Endothelial cell of umbilical vein (primary cell): ENCODE measurements around the gene DIMT1. TPM values are rescaled to one million over a fixed set of nuclear protein-coding genes. Genes with fewer than 3 reads are reported as not detected.

Experiments used
- BruUV-seq: library from RNA; stranded (reverse); fragments of 400-500 nt; replicated peaks from 2 replicates; lab custom pipeline; 2021; lab: Mats Ljungman, UMichigan
- CTCF ChIA-PET: fragments of 300-600, 350-600 bp; sonication (Branson Sonifier 250); formaldehyde crosslinking; loops from one replicate; lab custom pipeline; 2021; ENCODE audit warnings: antibody characterized with exemption, inconsistent platforms; lab: Charles Lee
- POLR2A ChIA-PET: fragments of 300-600, 350-600 bp; sonication (Branson Sonifier 250); formaldehyde crosslinking; loops from one replicate; lab custom pipeline; 2021; ENCODE audit warnings: antibody characterized with exemption, inconsistent platforms; lab: Charles Lee
- DNase-seq: peaks from one replicate; pipeline ENCODE4 v3.0.0-alpha.2; 2011; ENCODE audit warnings: low read depth, low spot score
- FAIRE-seq: peaks from 2 replicates; lab custom pipeline; 2011; peaks lifted over from hg19 to GRCh38; lab: Jason Lieb, UNC
- H2AFZ ChIP-seq: 2 replicates; pipeline ENCODE4 v1.6.0; 2012; ENCODE audit warnings: low read depth, low read length, control low read depth, inconsistent platforms
- H3K27ac ChIP-seq: 2 replicates; pipeline ENCODE4 v1.5.1; 2011; ENCODE audit warnings: low read depth, mild to moderate bottlenecking, control low read depth, low read length, moderate library complexity; ENCODE audit not compliant: insufficient read depth
- H3K27me3 ChIP-seq, 2 experiments: 2 replicates each; pipeline versions ENCODE4 v1.6.0 to v1.6.1; 2011; ENCODE audit warnings: low read length in 2 of 2, mixed read lengths in 1 of 2; ENCODE audit not compliant: control insufficient read depth in 2 of 2, insufficient read depth in 2 of 2
- H3K36me3 ChIP-seq, 2 experiments: 2 replicates in 1 of 2; 3 replicates in 1 of 2; pipeline ENCODE4 v1.5.1; 2011; ENCODE audit warnings: low read length in 2 of 2, mild to moderate bottlenecking in 1 of 2, moderate library complexity in 1 of 2; ENCODE audit not compliant: control insufficient read depth in 2 of 2, insufficient read depth in 2 of 2; ENCODE audit errors: extremely low read depth in 1 of 2
- H3K4me1 ChIP-seq: 3 replicates; pipeline ENCODE4 v1.5.1; 2011; ENCODE audit warnings: mild to moderate bottlenecking, low read length; ENCODE audit not compliant: control insufficient read depth, insufficient read depth; ENCODE audit errors: extremely low read depth
- H3K4me2 ChIP-seq: 2 replicates; pipeline ENCODE4 v1.6.1; 2011; ENCODE audit warnings: low read length, control low read depth, mixed read lengths; ENCODE audit not compliant: insufficient read depth
- H3K4me3 ChIP-seq, 3 experiments: fragments of 200-600 bp in 1 of 3; sonication (generic), shearing (Covaris generic) in 1 of 3; replicated peaks in 1 of 3; 2 replicates each; pipeline ENCODE4 v1.5.1; 2011 to 2016; ENCODE audit warnings: control low read depth in 3 of 3, low read length in 3 of 3, mild to moderate bottlenecking in 2 of 3, inconsistent platforms in 1 of 3, low read depth in 1 of 3, moderate library complexity in 1 of 3; ENCODE audit not compliant: insufficient read depth in 1 of 3
- H3K79me2 ChIP-seq: 2 replicates; pipeline ENCODE4 v1.6.0; 2012; ENCODE audit warnings: low read length, inconsistent platforms; ENCODE audit not compliant: control insufficient read depth, insufficient read depth
- H3K9ac ChIP-seq: replicated peaks from 2 replicates; pipeline ENCODE3; 2011; ENCODE audit warnings: low read length, control low read depth; ENCODE audit not compliant: insufficient read depth; ENCODE audit errors: extremely low read depth
- H3K9me1 ChIP-seq: replicated peaks from 3 replicates; pipeline ENCODE4 v1.6.0; 2011; ENCODE audit warnings: mild to moderate bottlenecking, low read length; ENCODE audit not compliant: control insufficient read depth, insufficient read depth; ENCODE audit errors: extremely low read depth
- H3K9me3 ChIP-seq: replicated peaks from 2 replicates; pipeline ENCODE4 v1.5.1; 2012; ENCODE audit warnings: low read length, inconsistent platforms; ENCODE audit not compliant: control insufficient read depth, insufficient read depth
- H4K20me1 ChIP-seq: replicated peaks from 2 replicates; pipeline ENCODE3; 2011; ENCODE audit warnings: mild to moderate bottlenecking, low read length; ENCODE audit not compliant: control insufficient read depth, insufficient read depth; ENCODE audit errors: extremely low read depth
- EZH2 ChIP-seq: IDR thresholded peaks from 2 replicates; pipeline ENCODE4 v1.6.1; 2012; ENCODE audit warnings: borderline replicate concordance, low read depth, mild to moderate bottlenecking, moderate library complexity, low read length, inconsistent platforms; ENCODE audit not compliant: severe bottlenecking
- FOS ChIP-seq: IDR thresholded peaks from 2 replicates; pipeline ENCODE4 v1.6.1; 2011; ENCODE audit warnings: mild to moderate bottlenecking, low read length, moderate library complexity, borderline replicate concordance; ENCODE audit not compliant: insufficient read depth
- GATA2 ChIP-seq: IDR thresholded peaks from 2 replicates; pipeline ENCODE4 v1.7.0; 2011; ENCODE audit warnings: low read depth, mild to moderate bottlenecking, moderate library complexity, mixed read lengths, low read length; ENCODE audit not compliant: insufficient read length, insufficient read depth
- JUN ChIP-seq: IDR thresholded peaks from 2 replicates; pipeline ENCODE4 v1.6.1; 2011; ENCODE audit warnings: borderline replicate concordance, low read depth; ENCODE audit not compliant: insufficient read length, insufficient read depth
- MAX ChIP-seq: IDR thresholded peaks from 2 replicates; pipeline ENCODE4 v1.6.1; 2011; ENCODE audit not compliant: insufficient read depth, insufficient read length
- POLR2A ChIP-seq: IDR thresholded peaks from 2 replicates; pipeline ENCODE4 v1.6.1; 2012; ENCODE audit warnings: low read depth, mild to moderate bottlenecking, control low read depth, low read length
- POLR2AphosphoS5 ChIP-seq: IDR thresholded peaks from 2 replicates; pipeline ENCODE4 v1.6.1; 2012; ENCODE audit warnings: low read depth, mild to moderate bottlenecking, control low read depth, low read length, moderate library complexity; ENCODE audit not compliant: insufficient read depth
- dilution Hi-C: fragments of 300-500 bp; cut with MboI; formaldehyde crosslinking; loops from one replicate; pipeline ENCODE4 v1.15.0; 2019; ENCODE audit warnings: low sequenced_read_pairs; ENCODE audit not compliant: extremely low pct_ligation_motif_present
- intact Hi-C: fragments of 100-400 bp; cut with micrococcal nuclease; formaldehyde crosslinking; loops from one replicate; pipeline ENCODE4 v1.10.0; 2022
- polyA plus RNA-seq, 4 experiments: library from polyadenylated mRNA; depleted of rRNA in 3 of 4; stranded (reverse) in 3 of 4; unstranded in 1 of 4; fragments of >200 nt; gene quantifications; 2 replicates each; pipeline versions ENCODE4 v1.2.1 to v1.2.3, GENCODE V29; 2011 to 2012; ENCODE audit warnings: missing spikeins in 1 of 4
- total RNA-seq: library from RNA; stranded (reverse); gene quantifications from 2 replicates; pipeline ENCODE4 v1.2.3, GENCODE V29; 2021

Gene DIMT1
- total and polyA plus RNA-seq, 2 donors (not counting 3 experiments of a cell fraction or from before 2014, with no cell fraction given): 21.9 to 34.4 TPM

- DNase-seq (no peak), FAIRE-seq (no peak)
- Histone ChIP-seq H3K36me3 (peaks cover 4 to 20% of the 10 kb centered on the region in 2 experiments), H3K9me1 (no peaks in the 10 kb centered on the region), H3K9ac (no peak overlapping the region), H3K4me3 (no peak overlapping the region), H2AFZ (no peak overlapping the region), H3K27me3 (no peaks in the 10 kb centered on the region), H3K79me2 (peaks cover 2% of the 10 kb centered on the region), H3K4me2 (no peak overlapping the region), H3K9me3 (no peaks in the 10 kb centered on the region), H3K27ac (no peak overlapping the region), H4K20me1 (no peaks in the 10 kb centered on the region), H3K4me1 (no peaks in the 10 kb centered on the region)
- no TSS peak for BruUV-seq
- intact Hi-C loops (no loop called here), dilution Hi-C loops (no loop called here)
- ChIA-PET POLR2A (no interaction called here), CTCF (interaction anchor here (1.5 to 1.6 kb wide), 2 partner anchors 13 to 65 kb away, joined by 4 to 5 read pairs; no protein-coding TSS in a partner anchor)
- no peak for TF ChIP-seq FOS
- TF ChIP-seq EZH2: no peak
- TF ChIP-seq POLR2AphosphoS5: no peak
- no peak for TF ChIP-seq POLR2A
- no peak for TF ChIP-seq JUN
- TF ChIP-seq MAX: no peak
- TF ChIP-seq GATA2: no peak
Measured at GRCh38 chr5:62395210-62395950, 8.3 kb downstream of the DIMT1 start.
